Tibial nerve (tissue), 3 donors: ENCODE measurements around the gene NCOA1.
"Not testable (repeated sequence)": the region's sequence is repeated elsewhere in the genome, so short reads cannot be mapped to it uniquely, and the experiment has no call there.

Source experiments
- CTCF ChIP-seq, 5 experiments: fragments of 200-600 bp in 3 of 5; fragments of 450-650 bp in 2 of 5; sonication (generic) in 3 of 5; IDR thresholded peaks; one replicate each; pipeline ENCODE4 v1.5.1; 2016 to 2019; ENCODE audit warnings: antibody characterized with exemption in 5 of 5, mild to moderate bottlenecking in 3 of 5, moderate library complexity in 2 of 5
- POLR2A ChIP-seq, 2 donors: fragments of 450-650 bp; IDR thresholded peaks; one replicate each; pipeline ENCODE4 v1.6.1; 2017; ENCODE audit warnings: antibody characterized with exemption in 2 of 2, mild to moderate bottlenecking in 2 of 2, moderate library complexity in 2 of 2

DNA sequence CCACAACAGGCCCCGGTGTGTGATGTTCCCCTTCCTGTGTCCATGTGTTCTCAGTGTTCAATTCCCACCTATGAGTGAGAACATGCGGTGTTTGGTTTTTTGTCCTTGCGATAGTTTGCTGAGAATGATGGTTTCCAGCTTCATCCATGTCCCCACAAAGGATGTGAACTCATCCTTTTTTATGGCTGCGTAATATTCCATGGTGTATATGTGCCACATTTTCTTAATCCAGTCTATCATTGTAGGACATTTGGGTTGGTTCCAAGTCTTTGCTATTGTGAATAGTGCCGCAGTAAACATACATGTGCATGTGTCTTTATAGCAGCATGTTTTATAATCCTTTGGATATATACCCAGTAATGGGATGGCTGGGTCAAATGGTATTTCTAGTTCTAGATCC, 309.4 kb downstream of the NCOA1 start:
- not testable (repeated sequence) for TF ChIP-seq CTCF, POLR2A (IDR thresholded peaks at IDR 0.05)
